CD4-positive, alpha-beta T cell (primary cell): Measurements from ENCODE around the gene MAP7D1. TPM values are rescaled to one million over a fixed set of nuclear protein-coding genes. Genes with fewer than 3 reads are reported as not detected.

Source experiments
- ATAC-seq: fragments of 200-7000 bp; cut with Tn5 transposase; one replicate; pipeline ENCODE4 v1.10.0; 2022; ENCODE audit warnings: mild to moderate bottlenecking; ENCODE audit not compliant: poor library complexity
- CTCF ChIA-PET: fragments of 350-600 bp; sonication (Branson Sonifier 250); formaldehyde crosslinking; loops from one replicate; lab custom pipeline; 2021; ENCODE audit warnings: antibody characterized with exemption, inconsistent platforms; lab: Charles Lee
- POLR2A ChIA-PET: fragments of 350-600 bp; sonication (Branson Sonifier 250); formaldehyde crosslinking; loops from one replicate; lab custom pipeline; 2021; ENCODE audit warnings: antibody characterized with exemption, inconsistent platforms; lab: Charles Lee
- DNase-seq, 14 experiments: peaks; one replicate each; pipeline ENCODE4 v3.0.0-alpha.2; 2013 to 2020; ENCODE audit warnings: mixed read lengths in 2 of 14
- H3K27ac ChIP-seq, 2 donors: one replicate each; pipeline versions ENCODE4 v1.5.1 to v1.7.0; 2013; ENCODE audit warnings: low read length in 2 of 2, low read depth in 1 of 2, mild to moderate bottlenecking in 1 of 2
- H3K27me3 ChIP-seq, 2 experiments: 1 replicate in 1 of 2; 2 replicates in 1 of 2; pipeline versions ENCODE4 v1.6.1 to v1.7.0; 2013; ENCODE audit warnings: low read length in 2 of 2, control low read depth in 1 of 2, mild to moderate bottlenecking in 1 of 2, moderate library complexity in 1 of 2; ENCODE audit not compliant: insufficient read depth in 2 of 2, control insufficient read depth in 1 of 2
- H3K36me3 ChIP-seq: one replicate; pipeline ENCODE4 v1.6.1; 2013; ENCODE audit warnings: low read length, control low read depth; ENCODE audit not compliant: insufficient read depth
- H3K4me1 ChIP-seq: one replicate; pipeline ENCODE4 v1.6.1; 2013; ENCODE audit warnings: low read length, control low read depth; ENCODE audit not compliant: insufficient read depth
- H3K4me3 ChIP-seq: one replicate; pipeline ENCODE4 v1.5.1; 2013; ENCODE audit warnings: mild to moderate bottlenecking, low read length, moderate library complexity
- H3K9me3 ChIP-seq, 2 experiments: 1 replicate in 1 of 2; 2 replicates in 1 of 2; pipeline versions ENCODE4 v1.6.1 to v1.7.0; 2013; ENCODE audit warnings: low read length in 2 of 2, mild to moderate bottlenecking in 2 of 2, control low read depth in 1 of 2, moderate library complexity in 1 of 2; ENCODE audit not compliant: control insufficient read depth in 1 of 2, insufficient read depth in 1 of 2
- H3K27ac Mint-ChIP-seq: one replicate; pipeline ENCODE4 v1.8.0; 2020; ENCODE audit warnings: mixed read lengths
- H3K27me3 Mint-ChIP-seq: one replicate; pipeline ENCODE4 v1.8.0; 2021; ENCODE audit warnings: mixed read lengths
- H3K36me3 Mint-ChIP-seq: one replicate; pipeline ENCODE4 v1.8.0; 2021; ENCODE audit warnings: low read depth, mixed read lengths
- H3K4me1 Mint-ChIP-seq: one replicate; pipeline ENCODE4 v1.8.0; 2021; ENCODE audit warnings: low read depth, mixed read lengths
- H3K4me3 Mint-ChIP-seq: one replicate; pipeline ENCODE4 v1.8.0; 2020; ENCODE audit warnings: mild to moderate bottlenecking, mixed read lengths
- H3K9me3 Mint-ChIP-seq: one replicate; pipeline ENCODE4 v1.8.0; 2020; ENCODE audit warnings: mixed read lengths
- CTCF ChIP-seq: fragments of 200-600 bp; IDR thresholded peaks from one replicate; pipeline ENCODE4 v1.8.0; 2022; ENCODE audit warnings: antibody characterized with exemption, mild to moderate bottlenecking
- intact Hi-C, 2 experiments: fragments of 100-400 bp; cut with DNase I in 1 of 2; cut with micrococcal nuclease in 1 of 2; formaldehyde crosslinking; loops; one replicate each; pipeline versions ENCODE4 v1.15.1 to v1.9.0; 2023 to 2025; cut with DNase I, micrococcal nuclease
- total RNA-seq, 174 experiments: library from RNA in 2 of 174; stranded (reverse) in 2 of 174; gene quantifications; one replicate each; pipeline ENCODE4 v1.2.3 and lab custom pipeline; 2021 to 2026

The MAP7D1 gene
- total RNA-seq, 2 experiments from 2014 or later = 156 to 163 TPM

GRCh38 chr1:36135796-36136195, 20.2 kb upstream of the MAP7D1 start:
- H3K36me3 ChIP-seq = peaks cover 41% of the 10 kb centered on the region
- intact Hi-C loops = loop anchor here in 1 of 2 experiments (2.0 kb wide), 1 partner anchor 35 kb away; no protein-coding TSS in a partner anchor

GRCh38 chr1:36136535-36136934, 19.4 kb upstream of the MAP7D1 start:
- ChIA-PET CTCF (interaction anchor here (0.6 kb wide), 1 partner anchor 19 kb away, joined by 3 read pairs; no protein-coding TSS in a partner anchor), POLR2A (no interaction called here)
- ATAC-seq = no peak
- intact Hi-C loops = no loop called here
- no peak for DNase-seq
- no peaks in the 10 kb centered on the region for H3K27me3 Mint-ChIP-seq
- no peak overlapping the region for H3K4me3 Mint-ChIP-seq
- Histone ChIP-seq H3K4me3 (no peak overlapping the region), H3K27me3 (no peaks in the 10 kb centered on the region), H3K36me3 (peaks cover 41% of the 10 kb centered on the region), H3K9me3 (no peaks in the 10 kb centered on the region), H3K27ac (no peak overlapping the region), H3K4me1 (peaks cover 6% of the 10 kb centered on the region)
- peaks cover 49% of the 10 kb centered on the region for H3K36me3 Mint-ChIP-seq
- no peak for TF ChIP-seq CTCF
- peaks cover 16% of the 10 kb centered on the region for H3K4me1 Mint-ChIP-seq
- no peak overlapping the region for H3K27ac Mint-ChIP-seq
- no peaks in the 10 kb centered on the region for H3K9me3 Mint-ChIP-seq

More at GRCh38 chr1:36135796-36136195, 20.2 kb upstream of the MAP7D1 start:
- H3K27ac Mint-ChIP-seq = no peak overlapping the region
- ATAC-seq (no peak), DNase-seq (no peak)
- POLR2A ChIA-PET = interaction anchor here (1.4 kb wide), 1 partner anchor 27 kb away, joined by 5 read pairs; no protein-coding TSS in a partner anchor
- no peaks in the 10 kb centered on the region for H3K27me3 Mint-ChIP-seq
- Histone ChIP-seq H3K27ac (no peak overlapping the region), H3K4me3 (no peak overlapping the region), H3K9me3 (no peaks in the 10 kb centered on the region), H3K4me1 (peaks cover 6% of the 10 kb centered on the region), H3K27me3 (no peaks in the 10 kb centered on the region)
- no peak for TF ChIP-seq CTCF
- H3K36me3 Mint-ChIP-seq = peaks cover 44% of the 10 kb centered on the region
- H3K9me3 Mint-ChIP-seq = no peaks in the 10 kb centered on the region
- CTCF ChIA-PET = interaction anchor here (1.6 to 2.0 kb wide), 2 partner anchors 13 to 36 kb away, joined by 8 to 9 read pairs; partner anchors contain the start of gene TRAPPC3
- H3K4me1 Mint-ChIP-seq = peaks cover 10% of the 10 kb centered on the region
- H3K4me3 Mint-ChIP-seq = no peak overlapping the region

- Mint-ChIP-seq H3K4me1 (peaks cover 22% of the 10 kb centered on the region), H3K9me3 (no peaks in the 10 kb centered on the region), H3K27me3 (no peaks in the 10 kb centered on the region), H3K36me3 (peaks cover 54% of the 10 kb centered on the region), H3K27ac (no peak overlapping the region), H3K4me3 (no peak overlapping the region)
- ChIA-PET POLR2A (no interaction called here), CTCF (no interaction called here)
- Histone ChIP-seq H3K9me3 (no peaks in the 10 kb centered on the region), H3K4me3 (no peak overlapping the region), H3K36me3 (peaks cover 41% of the 10 kb centered on the region), H3K27me3 (no peaks in the 10 kb centered on the region), H3K27ac (no peak overlapping the region), H3K4me1 (peaks cover 6% of the 10 kb centered on the region)
- ATAC-seq (no peak), DNase-seq (no peak)
- intact Hi-C loops = no loop called here
- TF ChIP-seq CTCF = no peak
These were observed 18.7 kb upstream of the MAP7D1 start for GRCh38 chr1:36137226-36137625.
